GM12864 (cell line): ENCODE data around the gene KIAA1586.
"Not testable (repeated sequence)": the region's sequence is repeated elsewhere in the genome, so short reads cannot be mapped to it uniquely, and the experiment has no call there.

ENCODE experiments used
- DNase-seq: peaks from one replicate; pipeline ENCODE4 v3.0.0-alpha.2; 2011; ENCODE audit warnings: low read depth
- H3K4me3 ChIP-seq: 2 replicates; pipeline ENCODE4 v1.5.1; 2011; ENCODE audit warnings: mild to moderate bottlenecking, low read depth, low read length, control low read depth
- CTCF ChIP-seq: IDR thresholded peaks from 2 replicates; pipeline ENCODE4 v1.5.1; 2011; ENCODE audit warnings: low read depth, mild to moderate bottlenecking, moderate library complexity, low read length, control low read depth, inconsistent platforms; ENCODE audit errors: missing control alignments

KIAA1586 gene

GRCh38 chr6:57089687-57090457 lies 43.4 kb downstream of the KIAA1586 start, which contains the start of gene ZNF451:
Gene ZNF451 (plus strand): TSS chr6:57090188. CDS start chr6:57090254, 66 bp downstream.
- H3K4me3 ChIP-seq = peak within 1 kb of the TSS; percentile 49
- DNase-seq = peak; percentile 87
- TF ChIP-seq CTCF = no peak

GRCh38 chr6:57090458-57091067 lies 44.1 kb downstream of the KIAA1586 start:
- H3K4me3 ChIP-seq, DNase-seq: not testable (repeated sequence)

- H3K4me3 ChIP-seq = peak overlapping the region; percentile 11; the same call in 1 of the 2 replicates
- not testable (repeated sequence) for DNase-seq
Observed at GRCh38 chr6:57091375-57091774, 44.9 kb downstream of the KIAA1586 start.

- TF ChIP-seq CTCF = no peak
- H3K4me3 ChIP-seq = no peak overlapping the region
- no peak for DNase-seq
Observed at GRCh38 chr6:57094689-57095088, 48.2 kb downstream of the KIAA1586 start.

GRCh38 chr6:57097596-57097995 lies 51.1 kb downstream of the KIAA1586 start:
- no peak for TF ChIP-seq CTCF
- DNase-seq = no peak
- no peak overlapping the region for H3K4me3 ChIP-seq

- DNase-seq = no peak
- no peak for TF ChIP-seq CTCF
- no peak overlapping the region for H3K4me3 ChIP-seq
Observed at GRCh38 chr6:57102976-57103375, 56.5 kb downstream of the KIAA1586 start.

- H3K4me3 ChIP-seq = no peak overlapping the region
- no peak for TF ChIP-seq CTCF
- no peak for DNase-seq
Observed at GRCh38 chr6:57104336-57104735, 57.8 kb downstream of the KIAA1586 start.
